ENCODE data around the gene YWHAQ.
"Not testable (repeated sequence)": the region's sequence is repeated elsewhere in the genome, so short reads cannot be mapped to it uniquely, and the experiment has no call there.

The YWHAQ gene

DNA sequence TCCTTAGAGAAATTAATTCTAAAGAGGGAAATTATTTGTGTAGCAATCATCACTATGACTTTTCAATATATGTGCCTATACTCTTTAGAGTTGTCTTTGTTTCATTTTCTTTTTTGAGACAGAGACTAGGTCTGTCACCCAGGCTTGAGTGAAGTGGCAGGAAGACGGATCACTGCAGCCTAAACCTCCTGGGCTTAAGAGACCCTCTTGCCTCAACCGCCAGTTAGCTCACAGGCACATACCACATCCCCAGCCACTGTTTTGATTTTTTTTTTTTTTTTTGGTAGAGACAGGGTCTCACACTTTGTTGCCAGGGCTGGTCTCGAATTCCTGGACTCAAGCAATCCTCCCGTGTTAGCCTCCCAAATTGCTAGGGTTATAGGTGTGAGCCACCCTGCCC lies 12.4 kb downstream of the YWHAQ start:
- H3K27ac ChIP-seq: no peak overlapping the region
- TF ChIP-seq, protein P1, sequence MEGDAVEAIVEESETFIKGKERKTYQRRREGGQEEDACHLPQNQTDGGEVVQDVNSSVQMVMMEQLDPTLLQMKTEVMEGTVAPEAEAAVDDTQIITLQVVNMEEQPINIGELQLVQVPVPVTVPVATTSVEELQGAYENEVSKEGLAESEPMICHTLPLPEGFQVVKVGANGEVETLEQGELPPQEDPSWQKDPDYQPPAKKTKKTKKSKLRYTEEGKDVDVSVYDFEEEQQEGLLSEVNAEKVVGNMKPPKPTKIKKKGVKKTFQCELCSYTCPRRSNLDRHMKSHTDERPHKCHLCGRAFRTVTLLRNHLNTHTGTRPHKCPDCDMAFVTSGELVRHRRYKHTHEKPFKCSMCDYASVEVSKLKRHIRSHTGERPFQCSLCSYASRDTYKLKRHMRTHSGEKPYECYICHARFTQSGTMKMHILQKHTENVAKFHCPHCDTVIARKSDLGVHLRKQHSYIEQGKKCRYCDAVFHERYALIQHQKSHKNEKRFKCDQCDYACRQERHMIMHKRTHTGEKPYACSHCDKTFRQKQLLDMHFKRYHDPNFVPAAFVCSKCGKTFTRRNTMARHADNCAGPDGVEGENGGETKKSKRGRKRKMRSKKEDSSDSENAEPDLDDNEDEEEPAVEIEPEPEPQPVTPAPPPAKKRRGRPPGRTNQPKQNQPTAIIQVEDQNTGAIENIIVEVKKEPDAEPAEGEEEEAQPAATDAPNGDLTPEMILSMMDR (IDR thresholded peaks at IDR 0.05): no peak
- TF ChIP-seq ZFX (IDR thresholded peaks at IDR 0.05; ENCODE audit: borderline replicate concordance): no peak

DNA sequence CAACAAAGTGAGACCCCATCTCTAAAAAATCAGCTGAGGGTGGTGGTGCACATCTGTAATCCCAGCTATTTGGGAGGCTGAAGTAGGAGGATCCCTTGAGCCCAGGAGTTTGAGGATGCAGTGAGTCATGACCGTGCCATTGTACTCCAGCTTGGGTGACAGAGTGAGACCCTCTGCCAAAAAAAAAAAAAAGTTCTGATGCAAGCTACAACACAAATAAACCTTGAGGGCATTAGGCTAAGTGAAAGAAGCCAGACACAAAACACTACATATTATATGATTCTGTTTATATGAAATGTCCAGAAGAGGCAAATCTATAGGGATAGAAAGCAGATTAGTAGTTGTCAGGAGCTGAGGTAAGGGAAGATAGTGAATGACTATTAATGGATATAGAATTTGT lies 13.0 kb downstream of the YWHAQ start:
- TF ChIP-seq ZFX (IDR thresholded peaks at IDR 0.05; ENCODE audit: borderline replicate concordance): no peak
- TF ChIP-seq, protein P1 (IDR thresholded peaks at IDR 0.05): no peak
- H3K27ac ChIP-seq: no peak overlapping the region

DNA sequence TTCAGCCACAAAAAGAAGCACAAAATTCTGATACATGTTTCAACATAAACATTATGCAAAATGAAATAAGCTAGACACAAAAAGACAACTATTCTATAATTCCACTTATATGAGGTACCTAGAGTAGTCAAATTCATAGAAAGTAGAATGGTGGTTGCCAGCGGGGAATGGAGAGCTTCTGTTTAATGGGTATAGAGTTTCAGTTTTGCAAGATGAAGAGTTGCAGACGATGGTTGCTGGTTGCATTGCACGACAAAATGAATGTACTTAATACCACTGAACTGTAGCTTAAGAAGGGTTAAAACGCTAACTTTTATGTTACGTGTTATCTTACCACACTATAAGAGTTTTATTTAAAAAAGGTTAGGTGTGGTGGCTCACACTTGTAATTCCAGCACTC lies 13.5 kb downstream of the YWHAQ start:
- H3K27ac ChIP-seq: no peak overlapping the region
- TF ChIP-seq, protein P1 (IDR thresholded peaks at IDR 0.05): no peak
- TF ChIP-seq ZFX (IDR thresholded peaks at IDR 0.05; ENCODE audit: borderline replicate concordance): no peak

DNA sequence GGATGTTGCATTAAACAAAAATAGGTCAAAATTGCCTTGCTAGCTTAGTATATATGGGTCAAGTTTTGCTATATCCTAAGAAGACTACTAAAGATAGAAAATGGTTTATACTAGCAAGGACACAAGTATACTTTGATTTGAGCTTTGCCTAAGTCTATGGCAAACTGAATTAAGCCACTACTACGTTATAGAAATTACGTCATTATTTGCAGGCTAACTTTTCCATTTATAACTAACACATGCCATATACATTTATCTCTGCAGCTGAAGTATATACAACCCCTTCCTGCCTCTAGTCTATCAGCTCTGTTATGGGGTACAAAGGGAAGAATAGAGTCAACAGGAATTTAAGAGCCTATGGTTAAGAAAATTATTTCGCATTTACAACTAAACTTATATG lies 16.2 kb downstream of the YWHAQ start:
- no peak for TF ChIP-seq ZFX (IDR thresholded peaks at IDR 0.05; ENCODE audit: borderline replicate concordance)
- TF ChIP-seq, protein P1 (IDR thresholded peaks at IDR 0.05): no peak

DNA sequence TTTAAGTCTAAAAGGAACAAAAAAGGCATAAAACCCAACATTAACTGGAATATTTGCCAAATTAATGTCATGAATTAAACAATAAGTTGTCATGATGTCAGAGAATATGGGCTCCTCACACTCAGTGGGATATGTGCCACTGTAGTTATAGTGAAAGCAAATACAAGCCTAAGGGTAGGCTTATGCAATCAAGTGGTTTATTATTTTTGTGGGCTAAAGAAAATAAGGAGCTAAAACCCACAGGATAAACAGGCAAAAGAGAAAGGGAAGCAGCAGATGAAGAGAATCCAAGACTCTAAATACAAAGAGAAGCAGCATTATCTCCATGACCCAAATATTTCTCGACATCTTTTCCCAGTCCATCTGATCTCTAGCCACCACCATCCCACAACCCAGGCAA lies 17.5 kb downstream of the YWHAQ start:
- no peak overlapping the region for H3K27ac ChIP-seq
- TF ChIP-seq, protein P1 (IDR thresholded peaks at IDR 0.05): no peak
- TF ChIP-seq ZFX (IDR thresholded peaks at IDR 0.05; ENCODE audit: borderline replicate concordance): no peak

More for the DNA sequence above, 16.2 kb downstream of the YWHAQ start:
- H3K27ac ChIP-seq: no peak overlapping the region

DNA sequence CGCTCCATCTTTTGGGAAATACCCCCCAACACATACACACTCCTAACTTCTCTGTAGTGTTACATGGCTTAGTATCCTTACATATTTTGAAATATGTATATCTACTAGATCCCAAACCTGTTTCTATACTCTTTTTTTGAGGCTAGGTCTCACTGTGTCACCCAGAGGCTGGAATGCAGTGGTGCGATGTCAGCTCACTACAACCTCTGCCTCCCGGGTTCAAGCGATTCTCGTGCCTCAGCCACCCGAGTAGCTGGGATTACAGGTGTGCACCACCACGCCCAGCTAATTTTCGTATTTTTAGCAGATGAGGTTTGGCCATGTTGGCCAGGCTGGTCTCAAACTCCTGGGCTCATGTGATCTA lies 19.3 kb downstream of the YWHAQ start:
- H3K27ac ChIP-seq: not testable (repeated sequence)

DNA sequence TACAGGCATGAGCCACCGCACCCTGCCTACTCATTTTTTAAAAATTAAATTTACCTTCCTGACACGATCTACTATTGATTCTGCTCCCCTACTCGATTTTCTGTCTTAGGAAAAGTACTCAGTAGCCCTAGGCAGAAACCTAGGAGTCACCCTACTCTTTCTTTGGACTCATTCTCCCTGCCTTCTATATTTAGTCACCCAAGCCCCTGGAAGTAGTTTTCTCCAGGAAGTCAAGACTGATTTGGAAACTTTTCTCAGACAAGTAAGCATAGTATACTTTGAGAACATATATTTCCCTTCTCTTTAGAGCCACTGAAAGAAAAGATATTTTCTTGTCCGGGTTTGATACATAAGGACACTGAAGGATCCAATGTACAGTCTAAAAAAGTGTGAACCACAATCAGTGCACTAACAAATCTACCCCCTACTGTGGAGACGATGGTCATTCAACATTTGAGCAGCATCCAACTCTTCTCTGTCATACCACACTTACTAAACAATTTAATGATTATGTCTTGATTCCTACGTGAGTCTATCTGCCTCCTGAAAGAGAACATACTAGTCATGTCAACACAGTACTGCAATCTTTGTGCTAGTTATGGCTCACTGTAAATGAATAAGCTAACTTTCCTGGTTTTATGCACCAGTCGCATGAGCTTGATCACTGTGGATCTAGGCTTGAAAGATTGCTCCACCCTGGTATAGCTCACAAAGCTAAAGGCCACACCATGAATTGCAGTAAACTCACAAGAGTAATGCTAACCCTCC lies 19.8 kb downstream of the YWHAQ start:
- TF ChIP-seq ZFX (IDR thresholded peaks at IDR 0.05; ENCODE audit: borderline replicate concordance): no peak
- TF ChIP-seq, protein P1 (IDR thresholded peaks at IDR 0.05): no peak
- H3K27ac ChIP-seq: no peak overlapping the region

DNA sequence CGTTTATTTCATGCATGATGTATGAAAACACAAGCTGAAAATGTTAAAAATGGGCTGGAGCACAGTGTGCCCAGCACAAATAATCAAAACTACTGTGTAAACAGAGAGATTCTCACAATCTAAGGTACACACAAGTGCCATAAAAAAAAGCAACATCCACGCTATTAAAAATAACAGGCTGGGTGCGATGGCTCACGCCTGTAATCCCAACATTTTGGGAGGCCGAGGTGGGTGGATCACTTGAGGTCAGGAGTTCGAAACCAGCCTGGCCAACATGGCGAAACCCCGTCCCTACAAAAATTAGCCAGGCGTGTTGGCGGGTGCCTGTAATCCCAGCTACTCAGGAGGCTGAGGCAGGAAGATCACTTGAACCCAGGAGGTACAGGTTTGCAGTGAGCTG lies 22.3 kb downstream of the YWHAQ start:
- H3K27ac ChIP-seq: peak overlapping the region; percentile 46

Measured in 22Rv1 (cell line).